ENCODE measurements around the gene ERBB4. TPM values are rescaled to one million over a fixed set of nuclear protein-coding genes. Genes with fewer than 3 reads are reported as not detected.

ERBB4 gene
- total RNA-seq = not detected

DNA sequence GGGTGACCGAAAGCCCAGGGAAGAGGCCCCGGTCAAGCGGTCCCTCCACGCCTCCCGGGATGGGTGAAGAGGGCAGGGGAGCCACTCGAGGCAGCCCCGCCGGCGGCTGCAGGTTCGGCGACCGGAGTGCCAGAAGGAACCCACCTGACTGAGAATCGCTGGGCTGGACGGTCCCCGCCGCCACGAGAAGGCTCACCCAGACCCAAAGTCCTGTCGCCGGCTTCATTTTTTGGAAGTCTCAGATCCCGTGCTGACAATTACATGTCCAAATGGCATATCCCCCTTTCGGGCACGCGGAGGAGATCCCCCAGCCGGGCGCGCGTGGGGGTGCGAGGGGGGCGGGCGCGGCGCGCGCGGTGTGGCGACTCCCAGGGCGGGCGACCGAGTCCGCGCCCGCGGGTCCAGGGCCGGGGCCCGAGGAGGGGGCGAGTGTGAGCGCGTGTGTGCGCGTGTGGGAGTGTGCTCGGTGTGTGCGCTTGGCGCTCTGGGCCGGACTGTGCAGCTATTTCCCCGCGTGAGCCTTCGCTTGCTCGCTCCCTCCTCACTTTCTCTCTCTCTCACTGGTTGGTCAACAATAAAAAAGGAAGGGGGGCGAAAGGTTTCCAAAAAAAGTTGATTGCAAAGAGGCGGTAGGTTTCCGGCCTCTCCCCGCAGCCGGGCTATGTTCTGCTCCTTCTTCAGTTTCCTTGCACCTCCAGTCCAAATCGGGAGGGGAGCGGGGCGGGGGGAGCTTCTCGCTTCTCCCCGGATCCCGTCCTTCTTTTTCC, at the start of gene ERBB4:
TSS of gene ERBB4 (minus strand) at position 498 of the 767 bp plus-strand sequence. CDS start at position 226, 272 bp downstream.
- H3K4me3 Mint-ChIP-seq = peak within 1 kb of the TSS; percentile 63
- ATAC-seq (peak in 1 of 2 donors; percentile 43), DNase-seq (ENCODE audit: low spot score) (no peak)
- H3K36me3 Mint-ChIP-seq = peaks cover 5% of the 10 kb centered on the region
- peaks cover 0 to 3% of the 10 kb centered on the region in 2 donors for H3K4me1 Mint-ChIP-seq (ENCODE audit: low read depth in 2 of 2)
- no peak within 1 kb of the TSS for H3K27ac Mint-ChIP-seq
- peaks cover 45 to 67% of the 10 kb centered on the region in 2 donors for H3K27me3 Mint-ChIP-seq
- peaks cover 4% of the 10 kb centered on the region for H3K9me3 Mint-ChIP-seq

DNA sequence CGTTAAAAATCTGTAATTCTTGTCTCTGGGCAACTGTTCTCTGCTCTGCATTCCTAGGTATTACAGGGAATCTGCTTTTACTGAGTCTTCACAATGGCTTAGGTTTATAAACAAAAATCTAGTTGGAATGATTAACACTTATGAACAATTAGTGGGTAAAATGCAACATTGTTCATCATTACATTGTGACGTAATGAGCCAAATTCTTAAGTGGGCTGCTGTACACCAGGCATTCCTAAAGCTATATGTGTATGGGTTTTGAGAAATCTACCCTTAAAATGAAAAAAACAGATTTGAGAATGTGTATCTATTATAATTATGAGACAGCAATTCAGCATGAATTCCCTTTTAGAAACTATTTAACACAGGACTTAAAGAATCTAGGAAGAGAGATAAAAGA, 41.5 kb upstream of the ERBB4 start:
- Mint-ChIP-seq H3K27me3 (peaks cover 8 to 23% of the 10 kb centered on the region in 2 donors), H3K9me3 (peaks cover 5% of the 10 kb centered on the region), H3K27ac (no peak overlapping the region), H3K4me1 (ENCODE audit: low read depth in 2 of 2) (no peaks in the 10 kb centered on the region), H3K36me3 (peaks cover 5% of the 10 kb centered on the region), H3K4me3 (no peak overlapping the region)
- DNase-seq (ENCODE audit: low spot score) (no peak), ATAC-seq (no peak)

GRCh38 chr2:212556296-212556695, 17.7 kb upstream of the ERBB4 start:
- no peak for DNase-seq (ENCODE audit: low spot score)
- no peak for ATAC-seq
- Mint-ChIP-seq H3K4me3 (no peak overlapping the region), H3K36me3 (no peaks in the 10 kb centered on the region), H3K4me1 (ENCODE audit: low read depth in 2 of 2) (no peaks in the 10 kb centered on the region), H3K9me3 (no peaks in the 10 kb centered on the region), H3K27ac (no peak overlapping the region), H3K27me3 (peaks cover 9 to 13% of the 10 kb centered on the region in 2 donors)

GRCh38 chr2:212554233-212554632, 15.6 kb upstream of the ERBB4 start:
- Mint-ChIP-seq H3K4me1 (ENCODE audit: low read depth in 2 of 2) (no peaks in the 10 kb centered on the region), H3K27me3 (peaks cover 0 to 11% of the 10 kb centered on the region in 2 donors), H3K9me3 (no peaks in the 10 kb centered on the region), H3K36me3 (no peaks in the 10 kb centered on the region), H3K27ac (no peak overlapping the region), H3K4me3 (no peak overlapping the region)
- no peak for ATAC-seq
- no peak for DNase-seq (ENCODE audit: low spot score)

- Mint-ChIP-seq H3K9me3 (no peaks in the 10 kb centered on the region), H3K4me1 (ENCODE audit: low read depth in 2 of 2) (no peaks in the 10 kb centered on the region), H3K36me3 (no peaks in the 10 kb centered on the region), H3K27me3 (peaks cover 0 to 12% of the 10 kb centered on the region in 2 donors), H3K27ac (no peak overlapping the region), H3K4me3 (no peak overlapping the region)
- ATAC-seq (no peak), DNase-seq (ENCODE audit: low spot score) (no peak)
These were observed 11.3 kb upstream of the ERBB4 start for GRCh38 chr2:212549941-212550340.

DNA sequence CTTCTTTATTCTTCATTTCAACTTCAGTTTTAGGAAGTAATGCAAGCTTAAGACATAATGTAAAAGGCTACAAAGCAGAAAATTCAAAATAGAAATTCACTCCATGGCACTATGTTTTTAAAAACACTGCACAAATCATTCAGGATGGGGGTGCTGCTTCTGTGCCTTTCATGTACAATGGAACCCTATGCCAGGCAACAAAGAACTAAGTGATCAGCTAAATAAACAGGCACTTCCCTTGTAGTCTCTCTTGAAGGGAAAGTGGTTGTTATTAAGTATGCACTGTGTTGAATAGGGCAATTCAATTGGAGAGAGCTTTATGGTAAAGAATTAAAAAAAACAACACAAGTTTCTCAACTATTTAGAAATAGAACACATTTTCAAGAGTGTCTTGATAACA, 10.9 kb upstream of the ERBB4 start:
- Mint-ChIP-seq H3K4me1 (ENCODE audit: low read depth in 2 of 2) (no peaks in the 10 kb centered on the region), H3K36me3 (no peaks in the 10 kb centered on the region), H3K9me3 (no peaks in the 10 kb centered on the region)

GRCh38 chr2:212548455-212548819, 9.8 kb upstream of the ERBB4 start:
- Mint-ChIP-seq H3K27ac (no peak overlapping the region), H3K27me3 (peaks cover 5 to 8% of the 10 kb centered on the region in 2 donors), H3K9me3 (no peaks in the 10 kb centered on the region), H3K36me3 (no peaks in the 10 kb centered on the region), H3K4me3 (no peak overlapping the region), H3K4me1 (ENCODE audit: low read depth in 2 of 2) (no peaks in the 10 kb centered on the region)
- ATAC-seq (no peak), DNase-seq (ENCODE audit: low spot score) (no peak)

More for the DNA sequence above, 10.9 kb upstream of the ERBB4 start:
- Mint-ChIP-seq H3K4me3 (no peak overlapping the region), H3K27me3 (peaks cover 0 to 8% of the 10 kb centered on the region in 2 donors), H3K27ac (no peak overlapping the region)
- ATAC-seq (no peak), DNase-seq (ENCODE audit: low spot score) (no peak)

GRCh38 chr2:212547716-212548454, 9.3 kb upstream of the ERBB4 start:
- no peak for ATAC-seq
- no peak overlapping the region for H3K27ac Mint-ChIP-seq
- peaks cover 10 to 12% of the 10 kb centered on the region in 2 donors for H3K27me3 Mint-ChIP-seq
- H3K4me1 Mint-ChIP-seq (ENCODE audit: low read depth in 2 of 2) = no peaks in the 10 kb centered on the region
- H3K9me3 Mint-ChIP-seq = peaks cover 4% of the 10 kb centered on the region
- no peak for DNase-seq (ENCODE audit: low spot score)
- H3K36me3 Mint-ChIP-seq = no peaks in the 10 kb centered on the region
- no peak overlapping the region for H3K4me3 Mint-ChIP-seq

- ATAC-seq = no peak
- no peak for DNase-seq (ENCODE audit: low spot score)
- no peaks in the 10 kb centered on the region for H3K36me3 Mint-ChIP-seq
- peaks cover 4% of the 10 kb centered on the region for H3K9me3 Mint-ChIP-seq
- no peak overlapping the region for H3K4me3 Mint-ChIP-seq
- H3K4me1 Mint-ChIP-seq (ENCODE audit: low read depth in 2 of 2) = no peaks in the 10 kb centered on the region
- H3K27ac Mint-ChIP-seq = no peak overlapping the region
- H3K27me3 Mint-ChIP-seq = peaks cover 16 to 17% of the 10 kb centered on the region in 2 donors
These were observed 8.1 kb upstream of the ERBB4 start for GRCh38 chr2:212546669-212547068.

DNA sequence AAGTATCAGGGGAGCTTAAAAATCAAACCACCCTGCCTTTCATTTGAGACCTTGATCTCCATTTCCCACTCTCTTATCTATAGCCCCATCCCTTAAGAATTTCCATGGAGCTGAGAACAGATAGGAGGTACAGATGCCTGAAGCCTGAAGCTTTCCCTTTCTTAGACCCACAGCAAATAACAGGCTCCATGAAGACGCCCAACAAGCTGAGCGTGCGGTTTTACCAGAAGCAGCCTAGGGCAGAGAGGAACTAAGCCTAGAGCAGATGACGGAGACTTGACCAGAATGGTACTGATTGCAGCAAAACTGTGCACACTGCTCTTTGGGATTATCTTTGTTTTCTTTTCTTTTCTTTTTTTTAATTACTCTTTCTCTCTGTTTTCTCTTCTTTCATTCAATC, 1.7 kb upstream of the ERBB4 start:
- H3K27me3 Mint-ChIP-seq = peaks cover 39 to 56% of the 10 kb centered on the region in 2 donors
- DNase-seq (ENCODE audit: low spot score) = no peak
- ATAC-seq = no peak
- H3K27ac Mint-ChIP-seq = no peak overlapping the region
- peaks cover 4% of the 10 kb centered on the region for H3K9me3 Mint-ChIP-seq
- peaks cover 0 to 3% of the 10 kb centered on the region in 2 donors for H3K4me1 Mint-ChIP-seq (ENCODE audit: low read depth in 2 of 2)
- peaks cover 5% of the 10 kb centered on the region for H3K36me3 Mint-ChIP-seq
- no peak overlapping the region for H3K4me3 Mint-ChIP-seq

DNA sequence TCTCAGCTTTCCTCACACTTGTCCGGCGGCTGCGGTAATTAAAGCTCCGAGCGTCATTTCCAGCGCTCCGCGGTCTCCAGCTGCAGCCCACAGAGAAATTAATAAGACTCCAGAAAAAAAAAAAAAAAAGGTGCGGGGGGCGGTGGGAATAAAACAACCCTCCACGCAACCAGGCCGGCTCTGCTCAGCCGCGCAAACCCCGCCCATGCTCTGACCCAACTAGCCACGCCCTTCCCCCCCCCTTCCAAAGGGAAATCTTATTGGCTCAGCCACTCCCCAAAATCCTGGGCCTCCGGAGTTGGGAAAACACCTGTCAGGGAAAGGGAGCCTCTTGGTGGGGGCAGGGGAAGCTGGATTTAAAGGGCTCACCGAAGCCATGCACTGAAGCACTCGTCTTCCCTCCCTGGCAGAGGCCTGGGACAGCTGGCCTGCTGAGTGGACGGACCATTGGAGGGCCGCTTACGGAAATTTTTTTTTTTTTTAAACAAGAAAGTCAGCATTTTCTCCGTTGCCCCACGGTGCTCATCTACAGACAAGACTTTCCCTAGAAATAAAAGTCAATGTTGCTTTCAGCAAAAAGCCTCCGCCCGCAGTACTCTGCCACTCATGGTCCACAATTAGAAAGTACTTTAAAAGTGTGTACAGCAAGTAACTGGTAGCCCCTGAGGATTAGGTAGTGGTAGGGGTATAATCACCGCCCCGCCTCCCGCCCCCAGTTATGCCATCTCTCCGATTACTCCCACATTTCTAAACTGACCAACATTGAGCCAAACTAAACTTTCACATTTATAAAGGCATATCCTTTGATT, 674 bp upstream of the ERBB4 start:
- Mint-ChIP-seq H3K4me1 (ENCODE audit: low read depth in 2 of 2) (peaks cover 0 to 3% of the 10 kb centered on the region in 2 donors), H3K4me3 (peak overlapping the region; percentile 61), H3K36me3 (peaks cover 5% of the 10 kb centered on the region), H3K27me3 (peaks cover 43 to 63% of the 10 kb centered on the region in 2 donors), H3K27ac (no peak overlapping the region), H3K9me3 (peaks cover 4% of the 10 kb centered on the region)
- DNase-seq (ENCODE audit: low spot score) (no peak), ATAC-seq (no peak)

- Mint-ChIP-seq H3K4me1 (ENCODE audit: low read depth in 2 of 2) (peaks cover 0 to 3% of the 10 kb centered on the region in 2 donors), H3K36me3 (peaks cover 5% of the 10 kb centered on the region), H3K27me3 (peaks cover 41 to 60% of the 10 kb centered on the region in 2 donors), H3K27ac (no peak overlapping the region), H3K9me3 (no peaks in the 10 kb centered on the region), H3K4me3 (peak overlapping the region; percentile 63)
- ATAC-seq (no peak), DNase-seq (ENCODE audit: low spot score) (no peak)
These were observed 787 bp downstream of the ERBB4 start for GRCh38 chr2:212537726-212538304.
